ENCODE results near the gene ACP7. TPM values are rescaled to one million over a fixed set of nuclear protein-coding genes. Genes with fewer than 3 reads are reported as not detected.
"Not testable (repeated sequence)": the region's sequence is repeated elsewhere in the genome, so short reads cannot be mapped to it uniquely, and the experiment has no call there.

ACP7 gene
- total RNA-seq, 4 donors from 2014 or later: 0.55 TPM; not detected in 3

GRCh38 chr19:39083599-39083982 is 577 bp upstream of the ACP7 start:
- H3K27ac ChIP-seq: no peak overlapping the region
- H3K9me3 ChIP-seq: no peaks in the 10 kb centered on the region
- no peak overlapping the region for H3K4me3 ChIP-seq
- H3K36me3 ChIP-seq: no peaks in the 10 kb centered on the region
- DNase-seq: no peak
- intact Hi-C loops (cut with DNase I; ENCODE audit: low total_unique reads): no loop called here
- peaks cover 0 to 15% of the 10 kb centered on the region in 2 donors for H3K27me3 ChIP-seq
- peaks cover 0 to 9% of the 10 kb centered on the region in 2 donors for H3K4me1 ChIP-seq
- no peak for TF ChIP-seq POLR2A (IDR thresholded peaks at IDR 0.05)
- TF ChIP-seq, protein P1, sequence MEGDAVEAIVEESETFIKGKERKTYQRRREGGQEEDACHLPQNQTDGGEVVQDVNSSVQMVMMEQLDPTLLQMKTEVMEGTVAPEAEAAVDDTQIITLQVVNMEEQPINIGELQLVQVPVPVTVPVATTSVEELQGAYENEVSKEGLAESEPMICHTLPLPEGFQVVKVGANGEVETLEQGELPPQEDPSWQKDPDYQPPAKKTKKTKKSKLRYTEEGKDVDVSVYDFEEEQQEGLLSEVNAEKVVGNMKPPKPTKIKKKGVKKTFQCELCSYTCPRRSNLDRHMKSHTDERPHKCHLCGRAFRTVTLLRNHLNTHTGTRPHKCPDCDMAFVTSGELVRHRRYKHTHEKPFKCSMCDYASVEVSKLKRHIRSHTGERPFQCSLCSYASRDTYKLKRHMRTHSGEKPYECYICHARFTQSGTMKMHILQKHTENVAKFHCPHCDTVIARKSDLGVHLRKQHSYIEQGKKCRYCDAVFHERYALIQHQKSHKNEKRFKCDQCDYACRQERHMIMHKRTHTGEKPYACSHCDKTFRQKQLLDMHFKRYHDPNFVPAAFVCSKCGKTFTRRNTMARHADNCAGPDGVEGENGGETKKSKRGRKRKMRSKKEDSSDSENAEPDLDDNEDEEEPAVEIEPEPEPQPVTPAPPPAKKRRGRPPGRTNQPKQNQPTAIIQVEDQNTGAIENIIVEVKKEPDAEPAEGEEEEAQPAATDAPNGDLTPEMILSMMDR (IDR thresholded peaks at IDR 0.05): no peak

- no peak for DNase-seq
- Histone ChIP-seq H3K27ac (no peak overlapping the region), H3K9me3 (no peaks in the 10 kb centered on the region), H3K4me1 (peaks cover 0 to 9% of the 10 kb centered on the region in 2 donors), H3K27me3 (peaks cover 0 to 15% of the 10 kb centered on the region in 2 donors), H3K4me3 (no peak overlapping the region), H3K36me3 (no peaks in the 10 kb centered on the region)
- intact Hi-C loops (cut with DNase I; ENCODE audit: low total_unique reads): no loop called here
- TF ChIP-seq, protein P1 (IDR thresholded peaks at IDR 0.05): no peak
- no peak for TF ChIP-seq POLR2A (IDR thresholded peaks at IDR 0.05)
Measured at GRCh38 chr19:39084732-39085080, 538 bp downstream of the ACP7 start.

DNA sequence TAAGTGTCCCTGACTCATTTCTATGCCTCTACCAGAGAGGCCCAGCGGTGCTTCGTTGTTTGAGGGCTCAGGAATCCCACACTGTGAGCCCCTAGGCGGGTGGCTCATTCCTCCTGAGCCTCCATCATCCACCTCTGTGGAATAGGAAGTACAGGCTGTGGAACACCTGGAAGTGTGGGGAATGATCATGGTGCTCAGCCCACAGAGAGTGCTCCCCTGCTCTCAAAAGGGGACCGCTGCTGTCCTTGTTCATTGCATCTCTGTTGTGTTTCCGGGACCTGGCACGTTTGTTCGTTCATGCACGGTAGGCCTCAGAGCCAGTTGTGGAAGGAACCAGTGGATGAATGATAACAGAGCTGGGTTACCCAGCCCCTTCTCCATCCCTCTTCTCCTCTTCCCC is 1.2 kb downstream of the ACP7 start:
- TF ChIP-seq, protein P1 (IDR thresholded peaks at IDR 0.05): no peak
- TF ChIP-seq POLR2A (IDR thresholded peaks at IDR 0.05): no peak
- no peak for DNase-seq
- H3K36me3 ChIP-seq: no peaks in the 10 kb centered on the region
- intact Hi-C loops (cut with DNase I; ENCODE audit: low total_unique reads): no loop called here
- H3K27me3 ChIP-seq: peaks cover 0 to 15% of the 10 kb centered on the region in 2 donors
- H3K9me3 ChIP-seq: no peaks in the 10 kb centered on the region
- H3K4me1 ChIP-seq: peaks cover 0 to 9% of the 10 kb centered on the region in 2 donors
- H3K4me3 ChIP-seq: no peak overlapping the region
- H3K27ac ChIP-seq: no peak overlapping the region

DNA sequence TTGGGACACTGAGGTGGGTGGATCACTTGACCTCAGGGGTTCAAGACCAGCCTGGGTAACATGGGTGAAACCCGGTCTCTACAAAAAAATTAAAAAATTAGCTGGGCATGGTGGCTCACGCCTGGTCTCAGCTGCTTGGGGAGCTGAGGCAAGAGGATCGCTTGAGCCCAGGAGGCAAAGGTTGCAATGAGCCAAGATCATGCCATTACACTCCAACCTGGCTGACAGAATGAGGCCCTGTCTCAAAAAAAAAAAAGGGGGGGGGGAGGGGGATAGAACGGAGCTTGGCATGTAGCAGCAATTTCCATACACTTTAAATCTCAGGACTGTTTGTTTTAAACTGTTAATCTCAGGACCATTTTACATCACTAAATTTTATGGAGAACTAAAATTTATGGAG is 2.2 kb downstream of the ACP7 start:
- H3K4me1 ChIP-seq: peaks cover 0 to 9% of the 10 kb centered on the region in 2 donors
- intact Hi-C loops (cut with DNase I; ENCODE audit: low total_unique reads): no loop called here
- TF ChIP-seq, protein P1 (IDR thresholded peaks at IDR 0.05): no peak
- TF ChIP-seq POLR2A (IDR thresholded peaks at IDR 0.05): no peak
- peaks cover 0 to 15% of the 10 kb centered on the region in 2 donors for H3K27me3 ChIP-seq
- H3K36me3 ChIP-seq: no peaks in the 10 kb centered on the region
- DNase-seq: no peak
- H3K9me3 ChIP-seq: no peaks in the 10 kb centered on the region
- H3K27ac ChIP-seq: no peak overlapping the region
- no peak overlapping the region for H3K4me3 ChIP-seq

DNA sequence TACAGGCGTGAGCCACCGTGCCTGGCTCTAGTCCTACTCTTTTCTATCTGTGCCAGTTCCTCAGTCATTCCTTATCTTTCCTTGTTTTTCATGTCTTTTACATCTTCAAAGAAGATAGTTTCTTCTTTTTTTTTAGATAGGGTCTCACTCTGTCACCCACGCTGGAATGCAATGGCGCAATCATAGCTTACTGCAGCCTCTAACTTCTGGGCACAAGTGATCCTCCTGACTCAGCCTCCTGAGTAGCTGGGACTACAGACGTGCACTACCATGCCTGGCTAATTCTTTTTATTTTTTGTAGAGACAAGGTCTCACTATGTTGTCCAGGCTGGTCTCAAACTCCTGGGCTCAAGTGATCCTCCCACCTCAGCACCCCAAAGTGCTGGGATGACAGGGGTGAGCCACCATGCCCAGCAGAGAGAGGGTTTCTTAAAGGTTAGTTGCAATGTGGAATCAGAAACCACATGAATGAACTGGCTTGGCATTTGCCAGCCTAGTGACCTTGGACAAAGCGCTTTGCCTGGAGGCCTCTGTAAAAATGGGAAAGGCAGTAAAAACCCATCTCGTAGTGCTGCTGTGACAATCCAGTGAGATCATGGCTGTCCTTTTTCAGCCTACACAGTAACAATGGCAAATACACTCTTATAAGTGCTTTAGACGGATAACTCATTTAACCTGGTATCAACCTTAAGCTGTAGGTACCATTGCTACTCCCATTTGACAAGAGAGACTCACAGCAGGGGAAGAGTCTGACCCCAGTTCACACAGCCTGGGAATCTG is 3.9 kb downstream of the ACP7 start:
- Histone ChIP-seq H3K27me3 (peaks cover 0 to 14% of the 10 kb centered on the region in 2 donors), H3K4me1 (peaks cover 0 to 9% of the 10 kb centered on the region in 2 donors), H3K36me3 (no peaks in the 10 kb centered on the region), H3K9me3 (no peaks in the 10 kb centered on the region), H3K27ac (no peak overlapping the region), H3K4me3 (no peak overlapping the region)
- DNase-seq: no peak
- intact Hi-C loops (cut with DNase I; ENCODE audit: low total_unique reads): no loop called here
- TF ChIP-seq, protein P1 (IDR thresholded peaks at IDR 0.05): no peak
- no peak for TF ChIP-seq POLR2A (IDR thresholded peaks at IDR 0.05)

DNA sequence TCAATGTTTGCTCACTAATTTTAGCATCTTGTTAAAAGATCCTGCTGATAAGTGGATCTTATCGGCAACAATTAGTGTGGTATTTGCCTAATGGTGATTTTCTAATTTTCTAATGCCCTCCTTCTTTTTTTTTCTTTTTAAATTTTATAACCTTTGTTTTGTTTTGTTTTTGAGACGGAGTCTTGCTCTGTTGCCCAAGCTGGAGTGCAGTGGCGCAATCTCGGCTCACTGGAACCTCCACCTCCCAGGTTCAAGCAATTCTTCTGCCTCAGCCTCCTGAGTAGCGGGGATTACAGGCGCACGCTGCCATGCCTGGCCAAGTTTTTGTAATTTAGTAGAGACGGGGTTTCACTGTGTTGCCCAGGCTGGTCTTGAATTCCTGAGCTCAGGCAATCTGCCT is 5.8 kb downstream of the ACP7 start:
- H3K27me3 ChIP-seq; H3K27ac ChIP-seq; DNase-seq; intact Hi-C loops (cut with DNase I; ENCODE audit: low total_unique reads); H3K9me3 ChIP-seq; H3K4me3 ChIP-seq; H3K4me1 ChIP-seq; H3K36me3 ChIP-seq: not testable (repeated sequence)
